Neural cell (in vitro differentiated cells): Measurements from ENCODE around the gene ARHGAP20.

Experiments used
- POLR2AphosphoS5 ChIP-seq: IDR thresholded peaks from 2 replicates; pipeline ENCODE4 v1.6.1; 2012
- RAD21 ChIP-seq: fragments of 450-650 bp; conservative IDR thresholded peaks from 2 replicates; pipeline ENCODE4 v1.6.1; 2014; ENCODE audit warnings: antibody characterized with exemption, mild to moderate bottlenecking, moderate library complexity
- TAF1 ChIP-seq: IDR thresholded peaks from 2 replicates; pipeline ENCODE4 v1.6.1; 2012; ENCODE audit warnings: low read depth

DNA sequence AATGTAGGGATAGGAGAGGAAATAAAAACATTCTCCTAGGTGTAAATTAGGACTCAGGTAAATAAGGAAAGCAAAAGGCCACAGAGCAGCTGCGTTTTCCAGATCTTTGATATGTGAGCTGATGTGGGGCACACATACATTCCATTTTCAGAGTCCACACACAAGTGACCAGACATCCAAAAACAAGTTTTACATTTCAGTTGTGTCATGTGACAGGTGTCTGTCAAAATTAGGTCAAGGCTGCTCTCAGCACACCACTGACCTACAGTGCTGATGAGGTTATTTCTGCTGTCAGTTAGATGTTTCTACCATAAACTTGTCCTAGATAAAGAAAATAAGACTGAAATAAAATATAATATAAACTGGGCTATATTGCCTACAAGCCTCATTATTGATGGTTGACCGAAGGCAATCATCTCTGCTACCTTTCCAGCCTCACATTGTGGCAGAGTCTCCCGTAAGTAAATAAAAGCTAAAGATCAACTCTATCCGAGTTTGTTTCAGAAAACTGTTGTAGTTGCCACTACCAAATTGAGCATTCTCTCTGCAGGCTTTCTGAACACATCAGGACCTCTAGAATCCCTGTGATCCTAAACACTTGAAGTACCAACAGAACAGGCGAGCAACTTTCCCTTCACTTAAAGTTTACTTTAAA, 7.9 kb downstream of the ARHGAP20 start:
- TF ChIP-seq TAF1, result no peak
- no peak for TF ChIP-seq RAD21
- TF ChIP-seq POLR2AphosphoS5, result no peak
